Retinal pigment epithelial cell (primary cell): ENCODE results near the gene IGSF1.

Experiments used
- DNase-seq: peaks from one replicate; pipeline ENCODE4 v3.0.0-alpha.2; 2010; ENCODE audit warnings: low read depth
- H3K4me3 ChIP-seq: 2 replicates; pipeline ENCODE4 v1.5.1; 2011; ENCODE audit warnings: mild to moderate bottlenecking, low read length, control low read depth, moderate library complexity
- TF ChIP-seq, protein P1 (sequence below): conservative IDR thresholded peaks from 2 replicates; pipeline ENCODE4 v1.5.1; 2011; ENCODE audit warnings: low read depth, low read length, control low read depth, inconsistent platforms

The IGSF1 gene

DNA sequence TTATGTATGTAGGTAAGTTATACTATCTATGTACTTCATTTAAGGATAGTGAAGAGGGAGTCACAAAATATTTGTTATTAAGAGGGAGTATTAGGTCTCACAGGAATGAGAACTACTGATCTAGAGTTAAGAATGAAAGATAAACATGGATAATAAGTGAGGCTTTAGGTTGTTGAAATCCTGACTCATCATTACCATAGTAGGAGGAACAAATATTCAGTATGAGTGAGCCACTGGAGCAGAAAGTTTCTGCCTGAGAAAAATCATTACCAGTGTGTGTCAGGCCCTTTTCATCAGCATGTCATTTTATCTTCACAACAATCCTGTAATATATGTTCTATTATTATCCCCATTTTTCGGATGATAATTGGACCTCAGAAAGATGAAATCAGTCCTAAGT, 27.2 kb upstream of the IGSF1 start:
- TF ChIP-seq, protein P1, sequence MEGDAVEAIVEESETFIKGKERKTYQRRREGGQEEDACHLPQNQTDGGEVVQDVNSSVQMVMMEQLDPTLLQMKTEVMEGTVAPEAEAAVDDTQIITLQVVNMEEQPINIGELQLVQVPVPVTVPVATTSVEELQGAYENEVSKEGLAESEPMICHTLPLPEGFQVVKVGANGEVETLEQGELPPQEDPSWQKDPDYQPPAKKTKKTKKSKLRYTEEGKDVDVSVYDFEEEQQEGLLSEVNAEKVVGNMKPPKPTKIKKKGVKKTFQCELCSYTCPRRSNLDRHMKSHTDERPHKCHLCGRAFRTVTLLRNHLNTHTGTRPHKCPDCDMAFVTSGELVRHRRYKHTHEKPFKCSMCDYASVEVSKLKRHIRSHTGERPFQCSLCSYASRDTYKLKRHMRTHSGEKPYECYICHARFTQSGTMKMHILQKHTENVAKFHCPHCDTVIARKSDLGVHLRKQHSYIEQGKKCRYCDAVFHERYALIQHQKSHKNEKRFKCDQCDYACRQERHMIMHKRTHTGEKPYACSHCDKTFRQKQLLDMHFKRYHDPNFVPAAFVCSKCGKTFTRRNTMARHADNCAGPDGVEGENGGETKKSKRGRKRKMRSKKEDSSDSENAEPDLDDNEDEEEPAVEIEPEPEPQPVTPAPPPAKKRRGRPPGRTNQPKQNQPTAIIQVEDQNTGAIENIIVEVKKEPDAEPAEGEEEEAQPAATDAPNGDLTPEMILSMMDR: no peak

DNA sequence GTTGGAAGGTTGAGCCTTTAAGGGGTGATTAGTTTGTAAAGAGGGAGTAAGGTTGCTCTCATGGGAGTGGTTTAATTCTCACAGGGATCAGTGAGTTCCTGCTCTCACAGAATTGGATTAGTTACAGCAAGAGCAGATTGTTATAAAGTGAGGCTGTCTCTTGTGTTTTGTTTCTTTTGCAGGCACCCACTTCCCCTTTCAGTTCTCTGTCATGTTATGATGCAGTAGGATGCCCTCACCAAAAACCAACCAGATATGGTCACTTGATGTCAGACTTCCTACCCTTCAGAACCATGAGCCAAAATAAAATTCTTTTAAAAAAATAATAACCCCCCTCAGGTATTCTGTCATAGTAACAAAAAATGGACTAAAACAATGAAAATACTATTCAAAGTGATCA, 19.9 kb upstream of the IGSF1 start:
- H3K4me3 ChIP-seq: no peak overlapping the region
- no peak for DNase-seq
- TF ChIP-seq, protein P1: no peak

More for the DNA sequence above, 27.2 kb upstream of the IGSF1 start:
- no peak for DNase-seq
- no peak overlapping the region for H3K4me3 ChIP-seq

DNA sequence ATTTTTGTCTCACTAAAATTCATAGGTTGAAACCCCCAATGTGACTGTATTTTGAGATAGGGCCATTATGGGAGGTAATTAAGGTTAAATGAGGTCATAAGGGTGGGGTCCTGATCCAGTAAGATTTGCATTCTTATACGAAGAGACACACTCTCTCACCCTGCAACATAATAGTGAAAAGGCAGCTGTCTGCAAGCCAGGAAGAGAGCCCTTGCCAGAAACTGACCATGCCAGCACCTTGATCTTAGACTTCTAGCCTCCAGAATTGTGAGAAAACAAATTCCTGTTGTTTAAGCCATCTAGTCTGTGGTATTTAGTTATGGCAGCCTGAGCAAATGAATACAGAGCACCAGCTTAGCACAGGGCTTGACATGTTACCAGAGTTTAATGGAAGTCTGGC, 17.5 kb upstream of the IGSF1 start:
- H3K4me3 ChIP-seq: no peak overlapping the region
- no peak for DNase-seq
- TF ChIP-seq, protein P1: no peak

DNA sequence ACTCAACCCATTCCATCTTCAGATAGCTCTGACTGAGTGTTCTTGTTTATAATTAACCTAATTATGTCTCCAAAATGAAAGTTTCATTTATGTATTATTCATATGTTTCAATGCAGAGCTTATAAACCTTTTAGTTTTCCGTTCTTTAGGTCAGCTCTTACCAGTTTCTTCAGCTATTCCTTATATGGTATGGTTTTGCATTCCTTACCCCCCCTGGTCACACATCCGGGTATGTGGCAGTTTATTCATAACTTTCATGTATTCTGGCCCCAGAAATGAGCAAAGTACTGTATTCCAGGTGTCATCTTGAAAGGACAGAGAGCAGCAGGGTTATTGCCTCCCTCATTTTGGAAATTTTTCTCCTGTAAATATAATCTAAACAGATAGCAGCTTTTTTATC, 16.8 kb upstream of the IGSF1 start:
- TF ChIP-seq, protein P1: no peak
- no peak overlapping the region for H3K4me3 ChIP-seq
- DNase-seq: no peak

DNA sequence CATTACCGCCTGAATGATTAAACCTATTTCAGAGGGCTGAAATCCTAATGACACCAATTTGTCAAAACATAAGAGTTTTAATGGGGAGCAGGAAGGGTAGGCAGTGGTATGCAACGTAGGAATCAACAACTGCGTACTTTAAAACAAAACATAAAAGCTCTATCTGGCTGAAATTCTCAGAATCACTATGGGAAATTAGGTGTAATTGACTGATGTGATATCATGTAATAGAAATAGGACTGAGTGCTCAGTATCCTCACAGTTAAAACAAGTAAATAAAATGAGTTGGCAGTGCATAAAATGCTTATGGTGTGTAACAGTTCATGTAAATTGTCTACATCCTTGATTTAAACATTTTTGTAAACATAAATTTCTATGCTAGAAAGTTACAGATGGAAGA, 13.6 kb upstream of the IGSF1 start:
- TF ChIP-seq, protein P1: no peak
- DNase-seq: no peak
- H3K4me3 ChIP-seq: no peak overlapping the region

DNA sequence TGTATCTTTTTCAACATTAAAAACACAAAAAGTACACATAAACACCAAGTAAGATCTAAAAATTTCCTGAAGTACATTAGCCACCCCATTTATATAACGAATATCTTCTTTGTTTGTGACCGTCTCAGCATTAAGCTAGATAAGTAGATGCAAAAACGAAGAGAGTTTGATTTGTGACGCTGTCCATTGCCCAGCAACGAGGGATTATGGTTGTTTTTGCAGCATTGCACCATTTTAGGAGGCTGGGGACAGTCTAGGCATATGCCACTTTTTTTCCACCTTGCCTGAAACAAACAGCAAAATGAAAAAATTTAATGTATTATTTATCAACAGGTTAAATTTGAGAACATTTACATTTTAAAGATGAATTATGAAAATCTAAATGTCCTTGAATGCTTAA, 12.0 kb upstream of the IGSF1 start:
- no peak overlapping the region for H3K4me3 ChIP-seq
- TF ChIP-seq, protein P1: no peak
- no peak for DNase-seq

DNA sequence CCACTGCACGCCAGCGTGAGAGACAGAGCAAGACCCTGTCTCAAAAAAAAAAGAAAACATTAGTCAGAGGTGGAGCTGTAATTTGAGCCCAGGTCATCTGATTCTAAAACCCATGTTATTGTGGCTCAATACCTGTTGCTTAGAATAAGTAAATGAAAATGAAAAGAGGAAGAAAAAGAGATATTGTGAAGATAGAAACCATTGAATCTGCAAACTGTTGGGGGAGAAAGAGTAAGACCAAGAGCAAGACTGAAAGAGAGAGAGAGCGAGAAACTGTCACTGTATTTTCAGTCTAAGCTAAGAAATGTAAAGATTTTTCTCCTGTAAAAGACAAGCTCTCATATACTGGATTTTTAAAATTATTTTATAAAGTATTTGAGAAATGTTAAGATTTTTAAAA, 9.7 kb upstream of the IGSF1 start:
- no peak for DNase-seq
- no peak overlapping the region for H3K4me3 ChIP-seq
- TF ChIP-seq, protein P1: no peak
